Cardiac muscle cell (in vitro differentiated cells and primary cell): ENCODE measurements around the gene FNTB. TPM values are rescaled to one million over a fixed set of nuclear protein-coding genes. Genes with fewer than 3 reads are reported as not detected.

Experiments used
- DNase-seq, 2 donors: peaks; one replicate each; pipeline versions ENCODE4 v3.0.0 to v3.0.0-alpha.2; 2010 to 2017; ENCODE audit warnings: low read depth in 1 of 2, low spot score in 1 of 2
- H3K27ac ChIP-seq: fragments of 200-600 bp; sonication (generic); 2 replicates; pipeline ENCODE4 v1.5.1; 2016
- H3K27me3 ChIP-seq: fragments of 200-600 bp; sonication (generic); 2 replicates; pipeline ENCODE4 v1.6.0; 2016; ENCODE audit warnings: control low read depth
- H3K36me3 ChIP-seq: fragments of 200-600 bp; sonication (generic); 2 replicates; pipeline ENCODE4 v1.5.1; 2016; ENCODE audit warnings: control low read depth
- H3K4me1 ChIP-seq: fragments of 200-600 bp; sonication (generic); 2 replicates; pipeline ENCODE4 v1.8.1; 2017; ENCODE audit warnings: low read depth, mild to moderate bottlenecking, mixed run types
- H3K4me3 ChIP-seq: fragments of 200-600 bp; sonication (generic); 2 replicates; pipeline ENCODE4 v1.5.1; 2016; ENCODE audit warnings: mild to moderate bottlenecking
- H3K9me3 ChIP-seq: fragments of 200-600 bp; sonication (generic); 2 replicates; pipeline ENCODE4 v1.5.1; 2017; ENCODE audit warnings: low read depth, mild to moderate bottlenecking, control low read depth
- CTCF ChIP-seq: IDR thresholded peaks from 2 replicates; pipeline ENCODE4 v1.5.1; 2012; ENCODE audit warnings: low read depth, mild to moderate bottlenecking, low read length
- polyA plus RNA-seq: library from polyadenylated mRNA; unstranded; fragments of >200 nt; fragmentation: Nextera tagmentation; extraction: Ambion mirVana; gene quantifications from 2 replicates; pipeline ENCODE4 v1.2.1, GENCODE V29; 2016
- total RNA-seq: library from RNA; depleted of rRNA; stranded (reverse); fragments of >200 nt; gene quantifications from 2 replicates; pipeline ENCODE4 v1.2.3, GENCODE V29; 2016

FNTB gene
- total and polyA plus RNA-seq, 2 experiments from 2014 or later = 34.9 to 42.0 TPM

- Histone ChIP-seq H3K4me3 (no peak overlapping the region), H3K36me3 (no peaks in the 10 kb centered on the region), H3K27ac (no peak overlapping the region), H3K4me1 (no peaks in the 10 kb centered on the region), H3K9me3 (no peaks in the 10 kb centered on the region), H3K27me3 (no peaks in the 10 kb centered on the region)
- DNase-seq = no peak
- no peak for TF ChIP-seq CTCF
Measured at GRCh38 chr14:64945431-64946178, 41.1 kb upstream of the FNTB start.

- Histone ChIP-seq H3K4me3 (no peak overlapping the region), H3K9me3 (no peaks in the 10 kb centered on the region), H3K27me3 (no peaks in the 10 kb centered on the region), H3K27ac (no peak overlapping the region), H3K4me1 (no peaks in the 10 kb centered on the region), H3K36me3 (no peaks in the 10 kb centered on the region)
- DNase-seq = no peak
- no peak for TF ChIP-seq CTCF
Measured at GRCh38 chr14:64946310-64947045, 40.2 kb upstream of the FNTB start.

GRCh38 chr14:64947710-64948611 lies 38.7 kb upstream of the FNTB start:
- H3K4me3 ChIP-seq = no peak overlapping the region
- H3K27ac ChIP-seq = no peak overlapping the region
- TF ChIP-seq CTCF = no peak
- DNase-seq = no peak
- H3K27me3 ChIP-seq = no peaks in the 10 kb centered on the region
- no peaks in the 10 kb centered on the region for H3K4me1 ChIP-seq
- H3K9me3 ChIP-seq = no peaks in the 10 kb centered on the region
- H3K36me3 ChIP-seq = no peaks in the 10 kb centered on the region

GRCh38 chr14:64948612-64949210 lies 38.0 kb upstream of the FNTB start:
- TF ChIP-seq CTCF = no peak
- H3K27me3 ChIP-seq = no peaks in the 10 kb centered on the region
- H3K4me3 ChIP-seq = no peak overlapping the region
- DNase-seq = no peak
- H3K36me3 ChIP-seq = no peaks in the 10 kb centered on the region
- no peak overlapping the region for H3K27ac ChIP-seq
- no peaks in the 10 kb centered on the region for H3K9me3 ChIP-seq
- no peaks in the 10 kb centered on the region for H3K4me1 ChIP-seq

GRCh38 chr14:64950889-64951288 lies 35.8 kb upstream of the FNTB start:
- Histone ChIP-seq H3K36me3 (no peaks in the 10 kb centered on the region), H3K27ac (no peak overlapping the region), H3K4me3 (no peak overlapping the region), H3K9me3 (no peaks in the 10 kb centered on the region), H3K27me3 (no peaks in the 10 kb centered on the region), H3K4me1 (no peaks in the 10 kb centered on the region)
- no peak for TF ChIP-seq CTCF
- DNase-seq = no peak
